Ovary (tissue), 9 donors: ENCODE data around the gene CTDP1. TPM values are rescaled to one million over a fixed set of nuclear protein-coding genes. Genes with fewer than 3 reads are reported as not detected.
"Not testable (repeated sequence)": the region's sequence is repeated elsewhere in the genome, so short reads cannot be mapped to it uniquely, and the experiment has no call there.

ENCODE experiments used
- DNase-seq, 5 donors: peaks; one replicate each; pipeline ENCODE4 v3.0.0-alpha.2; 2019 to 2020
- H3K27ac ChIP-seq, 2 donors: fragments of 200-600 bp; one replicate each; pipeline versions ENCODE4 v1.5.1 to v1.8.0; 2019 to 2022
- H3K27me3 ChIP-seq: fragments of 200-600 bp; one replicate; pipeline ENCODE4 v1.8.0; 2022
- H3K36me3 ChIP-seq: fragments of 200-600 bp; sonication (generic); one replicate; pipeline ENCODE4 v1.5.1; 2019
- H3K4me1 ChIP-seq: one replicate; pipeline ENCODE4 v1.8.1; 2013; ENCODE audit warnings: mild to moderate bottlenecking, moderate library complexity; ENCODE audit not compliant: insufficient read depth
- H3K4me3 ChIP-seq: fragments of 200-600 bp; sonication (generic); one replicate; pipeline ENCODE4 v1.5.1; 2017
- H3K9me3 ChIP-seq, 2 donors: fragments of 200-600 bp in 1 of 2; sonication (generic) in 1 of 2; one replicate each; pipeline versions ENCODE4 v1.5.1 to v1.8.1; 2013 to 2019; ENCODE audit warnings: mild to moderate bottlenecking in 1 of 2, moderate library complexity in 1 of 2
- EP300 ChIP-seq: sonication (generic); formaldehyde crosslinking; IDR thresholded peaks from one replicate; pipeline ENCODE4 v1.6.1; 2017; ENCODE audit warnings: antibody characterized with exemption
- POLR2A ChIP-seq: fragments of 450-650 bp; IDR thresholded peaks from one replicate; pipeline ENCODE4 v1.6.1; 2017; ENCODE audit warnings: antibody characterized with exemption, mild to moderate bottlenecking, moderate library complexity
- WGBS, 3 donors: extraction: QIAGEN DNeasy Blood & Tissue Kit in 1 of 3; methylation state at CpG; one replicate each; pipeline versions ENCODE4 v1.1.5 to v1.1.7; 2013 to 2017; 5-methylcytosine and 5-hydroxymethylcytosine counted together
- intact Hi-C, 4 donors: fragments of 100-400 bp; cut with DNase I; formaldehyde crosslinking; loops; one replicate each; pipeline versions ENCODE4 v1.11.0 to v1.15.1; 2022 to 2023
- polyA plus RNA-seq, 2 donors: library from polyadenylated mRNA; stranded (reverse); fragments of 200-250 nt in 1 of 2; fragments of 350-450 nt in 1 of 2; fragmentation: Illumina TruSeq in 1 of 2; extraction: RNeasy Lipid Tissue Mini Kit (QIAGEN cat#74804) in 1 of 2; gene quantifications; one replicate each; pipeline ENCODE4 v1.2.3, GENCODE V29; 2013 to 2014
- total RNA-seq, 7 donors: library from RNA; depleted of rRNA in 2 of 7; stranded (reverse); fragments of >200 nt in 2 of 7; fragmentation: NEBNext Ultra II Directional in 3 of 7; extraction: Animal tissue kit (Norgen Biotek cat#: 25700) in 3 of 7; gene quantifications; one replicate each; pipeline versions ENCODE4 v1.1.0 to v1.2.4, GENCODE V29; 2016 to 2023
- TF ChIP-seq, protein P1 (sequence below), 3 donors: fragments of 450-650 bp in 2 of 3; fragments of 200-600 bp in 1 of 3; IDR thresholded peaks; one replicate each; pipeline versions ENCODE4 v1.5.1 to v1.8.0; 2016 to 2022; ENCODE audit warnings: antibody characterized with exemption in 3 of 3, mild to moderate bottlenecking in 1 of 3
- donor health status: DM: no; HTN: no; CAD: no; lungs with moderate emphysema.
- donor health status: DM: no; HTN: no; CAD: no.
- donor health status: Bipolar disorder and iron deficiency.
- donor health status: DM: yes; HTN: yes; CAD: no.
- donor health status: DM: no; HTN: no; CAD: no.
- donor health status: DM: yes; HTN: yes; CAD: no.

CTDP1 gene
- total and polyA plus RNA-seq, 9 donors = 2.5 to 15.2 (median 11.2) TPM

DNA sequence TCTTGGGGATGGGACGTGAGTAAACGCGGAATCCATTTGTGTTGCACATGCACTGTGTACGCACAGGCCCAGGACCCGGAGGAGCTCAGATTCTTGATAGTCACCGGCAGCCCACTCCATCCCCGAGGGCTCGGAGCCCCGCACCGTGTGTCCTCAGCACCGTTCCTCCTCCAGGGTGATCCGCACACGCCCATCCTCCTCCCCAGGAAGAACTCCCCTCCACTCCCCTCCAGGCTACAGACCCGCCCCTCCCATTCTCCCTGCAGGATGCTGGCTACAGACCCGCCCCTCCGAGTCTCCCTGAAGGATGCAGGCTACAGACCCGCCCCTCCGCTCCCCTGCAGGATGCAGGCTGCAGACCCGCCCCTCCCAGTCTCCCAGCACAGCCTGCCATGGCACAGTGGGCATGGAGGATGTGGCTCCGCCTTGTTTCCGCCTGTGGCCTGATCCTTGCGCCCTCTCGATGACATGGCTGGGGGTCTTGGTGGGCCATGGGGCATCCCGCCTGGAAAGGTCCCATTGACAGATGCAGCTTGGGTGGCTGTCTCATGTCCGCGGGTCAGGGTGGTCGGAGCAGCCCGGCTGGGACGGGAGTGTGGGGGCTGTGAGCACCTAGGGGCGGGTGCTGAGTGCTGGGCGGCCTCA, 14.1 kb downstream of the CTDP1 start:
- H3K27me3 ChIP-seq = no peaks in the 10 kb centered on the region
- TF ChIP-seq EP300 = no peak
- no peak for TF ChIP-seq POLR2A
- TF ChIP-seq, protein P1, sequence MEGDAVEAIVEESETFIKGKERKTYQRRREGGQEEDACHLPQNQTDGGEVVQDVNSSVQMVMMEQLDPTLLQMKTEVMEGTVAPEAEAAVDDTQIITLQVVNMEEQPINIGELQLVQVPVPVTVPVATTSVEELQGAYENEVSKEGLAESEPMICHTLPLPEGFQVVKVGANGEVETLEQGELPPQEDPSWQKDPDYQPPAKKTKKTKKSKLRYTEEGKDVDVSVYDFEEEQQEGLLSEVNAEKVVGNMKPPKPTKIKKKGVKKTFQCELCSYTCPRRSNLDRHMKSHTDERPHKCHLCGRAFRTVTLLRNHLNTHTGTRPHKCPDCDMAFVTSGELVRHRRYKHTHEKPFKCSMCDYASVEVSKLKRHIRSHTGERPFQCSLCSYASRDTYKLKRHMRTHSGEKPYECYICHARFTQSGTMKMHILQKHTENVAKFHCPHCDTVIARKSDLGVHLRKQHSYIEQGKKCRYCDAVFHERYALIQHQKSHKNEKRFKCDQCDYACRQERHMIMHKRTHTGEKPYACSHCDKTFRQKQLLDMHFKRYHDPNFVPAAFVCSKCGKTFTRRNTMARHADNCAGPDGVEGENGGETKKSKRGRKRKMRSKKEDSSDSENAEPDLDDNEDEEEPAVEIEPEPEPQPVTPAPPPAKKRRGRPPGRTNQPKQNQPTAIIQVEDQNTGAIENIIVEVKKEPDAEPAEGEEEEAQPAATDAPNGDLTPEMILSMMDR (IDR thresholded peaks at IDR 0.05) = no peak
- no peaks in the 10 kb centered on the region for H3K36me3 ChIP-seq
- intact Hi-C loops = no loop called here
- H3K27ac ChIP-seq = no peak overlapping the region
- DNase-seq = no peak
- H3K4me1 ChIP-seq = peaks cover 3% of the 10 kb centered on the region
- 85 to 87% (median 86%) methylated on average over 31 of the region's 31 CpGs for WGBS, 3 donors
- no peaks in the 10 kb centered on the region for H3K9me3 ChIP-seq
- H3K4me3 ChIP-seq = no peak overlapping the region

DNA sequence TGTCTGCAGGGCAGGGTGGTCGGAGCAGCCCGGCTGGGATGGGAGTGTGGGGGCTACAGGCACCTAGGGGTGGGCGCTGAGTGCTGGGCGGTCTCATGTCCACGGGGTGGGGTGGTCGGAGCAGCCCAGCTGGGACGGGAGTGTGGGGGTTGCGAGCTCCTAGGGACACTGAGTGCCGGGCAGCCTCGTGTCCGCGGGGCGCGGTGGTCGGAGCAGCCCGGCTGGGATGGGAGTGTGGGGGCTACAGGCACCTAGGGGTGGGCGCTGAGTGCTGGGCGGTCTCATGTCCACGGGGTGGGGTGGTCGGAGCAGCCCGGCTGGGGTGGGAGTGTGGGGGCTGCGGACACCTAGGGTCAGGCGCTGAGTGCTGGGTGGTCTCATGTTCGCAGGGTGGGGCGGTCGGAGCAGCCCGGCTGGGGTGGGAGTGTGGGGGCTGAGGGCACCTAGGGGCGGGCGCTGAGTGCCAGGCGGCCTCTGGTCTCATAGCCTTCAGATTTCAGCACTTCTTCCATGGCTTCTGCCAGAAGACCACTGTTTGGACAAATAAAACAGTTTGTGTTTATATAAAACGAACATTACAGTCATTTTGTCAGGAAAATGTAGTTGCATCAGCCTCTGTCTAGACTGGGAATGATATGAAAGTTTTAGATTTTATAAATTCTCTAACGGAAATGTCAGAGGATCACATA, 14.7 kb downstream of the CTDP1 start:
- DNase-seq, H3K27ac ChIP-seq, H3K27me3 ChIP-seq, H3K4me3 ChIP-seq, H3K36me3 ChIP-seq, H3K4me1 ChIP-seq, intact Hi-C loops, H3K9me3 ChIP-seq: not testable (repeated sequence)
- WGBS, 3 donors = 71 to 80% (median 77%) methylated on average over 19 to 28 of the region's 32 CpGs

DNA sequence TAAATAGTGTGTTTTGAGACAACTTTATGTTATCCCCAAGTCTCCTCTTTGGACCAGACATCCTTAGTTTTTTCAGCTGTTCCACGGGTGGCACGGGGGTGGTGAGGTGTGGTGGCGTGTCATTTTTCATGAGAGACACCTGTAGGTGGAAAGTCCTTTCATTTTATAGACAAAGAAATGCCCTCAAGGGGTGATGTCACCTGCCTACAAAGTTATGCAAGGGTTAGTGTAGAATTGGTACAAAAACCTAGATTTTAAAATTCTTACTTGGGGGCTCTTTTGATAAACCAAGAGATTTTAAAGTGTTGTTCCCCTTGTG, 15.3 kb downstream of the CTDP1 start:
- H3K9me3 ChIP-seq = no peaks in the 10 kb centered on the region
- H3K27me3 ChIP-seq = no peaks in the 10 kb centered on the region
- H3K4me3 ChIP-seq = no peak overlapping the region
- TF ChIP-seq POLR2A (no peak), EP300 (no peak)
- TF ChIP-seq, protein P1 (IDR thresholded peaks at IDR 0.05) = no peak
- intact Hi-C loops = no loop called here
- DNase-seq = no peak
- H3K4me1 ChIP-seq = peaks cover 3% of the 10 kb centered on the region
- H3K36me3 ChIP-seq = no peaks in the 10 kb centered on the region
- no peak overlapping the region for H3K27ac ChIP-seq
- 76 to 89% (median 82%) methylated on average over 3 of the region's 3 CpGs for WGBS, 3 donors

DNA sequence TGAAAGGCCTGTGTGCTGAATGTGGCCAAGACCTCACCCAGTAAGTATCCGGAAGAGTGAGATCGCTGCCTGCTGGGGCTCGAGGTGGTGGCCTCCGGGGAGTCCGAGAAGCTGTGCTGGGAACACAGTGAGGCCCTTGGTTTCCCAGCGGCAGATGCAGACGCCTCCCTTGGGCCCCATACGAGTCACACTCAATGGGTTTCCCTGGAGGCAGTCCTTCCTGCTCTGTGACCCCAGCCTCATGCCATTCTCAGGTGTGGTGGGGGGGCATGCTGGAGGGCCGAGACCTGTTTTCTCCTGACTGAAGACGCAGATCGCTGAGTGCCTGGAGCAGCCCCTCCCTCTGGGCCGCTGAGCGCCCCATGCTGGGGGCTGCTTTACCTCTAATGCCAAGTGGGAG, 15.7 kb downstream of the CTDP1 start:
- Histone ChIP-seq H3K9me3 (no peaks in the 10 kb centered on the region), H3K36me3 (no peaks in the 10 kb centered on the region), H3K4me3 (no peak overlapping the region), H3K4me1 (peaks cover 3% of the 10 kb centered on the region), H3K27ac (no peak overlapping the region), H3K27me3 (no peaks in the 10 kb centered on the region)
- intact Hi-C loops = no loop called here
- DNase-seq = no peak
- TF ChIP-seq, protein P1 (IDR thresholded peaks at IDR 0.05) = no peak
- no peak for TF ChIP-seq EP300
- no peak for TF ChIP-seq POLR2A
- WGBS, 3 donors = 93 to 95% (median 94%) methylated on average over 13 of the region's 13 CpGs
